GM19035 (cell line): ENCODE measurements around the gene PCDHGB1.
"Not testable (repeated sequence)": the region's sequence is repeated elsewhere in the genome, so short reads cannot be mapped to it uniquely, and the experiment has no call there.

Experiments used
- ATAC-seq: cut with Tn5 transposase; IDR thresholded peaks from one replicate; pipeline ENCODE4 v1.9.1; 2021; ENCODE audit not compliant: unreplicated experiment

Gene PCDHGB1

DNA sequence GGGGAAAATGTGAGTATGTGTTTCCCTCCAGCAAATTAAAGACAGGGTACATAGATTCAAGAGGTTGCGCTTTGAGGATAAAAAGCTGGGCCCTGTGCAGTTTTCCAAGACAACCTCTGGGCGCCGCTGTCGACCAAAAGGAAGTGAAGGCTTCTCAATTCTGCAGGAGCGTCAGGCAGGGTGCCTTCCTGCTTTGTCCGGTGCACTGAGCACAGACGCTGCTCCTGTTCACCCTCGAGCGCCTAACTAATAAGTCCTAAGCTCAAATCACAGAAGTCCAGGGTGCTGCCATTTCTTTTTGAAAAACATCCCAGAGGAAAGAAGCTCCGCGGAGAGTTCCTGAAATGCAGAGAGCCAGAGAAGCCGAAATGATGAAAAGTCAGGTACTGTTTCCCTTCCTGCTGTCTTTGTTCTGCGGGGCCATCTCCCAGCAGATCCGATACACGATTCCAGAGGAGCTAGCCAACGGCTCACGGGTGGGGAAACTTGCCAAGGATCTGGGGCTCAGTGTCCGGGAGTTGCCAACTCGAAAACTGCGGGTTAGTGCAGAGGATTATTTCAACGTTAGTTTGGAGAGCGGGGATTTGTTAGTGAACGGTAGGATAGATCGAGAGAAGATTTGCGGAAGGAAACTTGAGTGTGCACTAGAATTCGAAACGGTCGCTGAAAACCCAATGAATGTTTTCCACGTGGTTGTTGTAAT, at the start of gene PCDHGB1:
Gene PCDHGB1 (plus strand): TSS at position 183 of the 703 bp plus-strand sequence. CDS start 162 bp downstream, at position 345.
- peak; percentile 92 for ATAC-seq

DNA sequence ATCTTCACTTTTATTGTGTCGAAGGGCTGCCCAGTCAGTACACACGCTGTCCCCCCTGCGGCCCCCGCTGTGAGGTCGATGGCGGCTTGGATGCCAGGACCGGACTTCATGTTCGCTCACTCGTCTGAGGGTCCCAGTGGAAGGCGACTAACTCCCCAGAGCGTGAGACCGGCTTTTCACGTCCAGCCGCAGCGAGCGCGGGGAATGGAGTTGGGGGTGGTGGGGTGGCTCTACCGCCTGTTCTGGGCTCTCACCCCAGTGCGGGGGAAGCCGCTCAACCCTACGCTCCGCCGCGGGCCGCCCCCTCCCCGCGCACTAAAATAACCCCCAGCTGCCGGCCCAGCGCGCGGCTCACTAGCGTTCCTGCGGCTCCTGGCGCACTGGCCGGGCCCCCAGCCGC, 46.1 kb upstream of the PCDHGB1 start, which contains the start of gene SLC25A2:
Gene SLC25A2 (minus strand): TSS at position 294 of the 400 bp plus-strand sequence. CDS start 184 bp downstream, at position 110.
- ATAC-seq: no peak

DNA sequence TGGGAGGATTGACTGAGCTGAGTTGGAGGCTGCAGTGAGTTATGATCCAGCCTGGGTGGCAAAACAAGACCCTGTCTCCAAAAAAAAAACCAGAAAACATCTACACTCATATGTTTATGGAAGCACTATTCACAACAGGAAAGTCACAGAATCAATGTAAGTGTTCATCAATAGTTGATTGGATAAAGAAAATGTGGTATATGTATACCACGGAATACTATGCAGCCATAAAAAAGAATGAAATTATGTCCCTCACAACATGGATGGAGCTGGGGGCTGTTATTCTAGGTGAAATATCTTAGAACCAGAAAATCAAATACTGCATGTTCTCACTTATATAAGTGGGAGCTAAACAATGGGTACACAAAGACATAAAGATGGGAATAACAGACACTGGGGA, 43.3 kb upstream of the PCDHGB1 start:
- no peak for ATAC-seq

DNA sequence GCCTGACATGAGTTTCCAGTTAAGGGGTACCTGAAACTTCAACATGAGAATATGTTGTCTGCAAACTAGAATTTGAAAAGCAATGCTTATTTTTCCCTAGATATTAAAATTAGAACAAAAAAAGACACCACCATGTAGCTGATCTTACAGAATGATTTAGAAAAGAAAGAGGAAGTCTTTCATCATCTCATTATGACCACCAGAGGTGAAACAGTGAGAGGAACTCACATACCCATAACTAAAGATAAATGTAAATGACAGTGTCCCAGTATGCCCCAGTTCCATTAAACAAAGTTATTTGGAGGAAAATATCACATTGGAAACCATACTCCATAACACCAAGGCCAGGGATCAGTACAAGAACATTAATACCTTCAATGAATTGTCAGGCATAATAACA, 36.2 kb upstream of the PCDHGB1 start:
- ATAC-seq: no peak

DNA sequence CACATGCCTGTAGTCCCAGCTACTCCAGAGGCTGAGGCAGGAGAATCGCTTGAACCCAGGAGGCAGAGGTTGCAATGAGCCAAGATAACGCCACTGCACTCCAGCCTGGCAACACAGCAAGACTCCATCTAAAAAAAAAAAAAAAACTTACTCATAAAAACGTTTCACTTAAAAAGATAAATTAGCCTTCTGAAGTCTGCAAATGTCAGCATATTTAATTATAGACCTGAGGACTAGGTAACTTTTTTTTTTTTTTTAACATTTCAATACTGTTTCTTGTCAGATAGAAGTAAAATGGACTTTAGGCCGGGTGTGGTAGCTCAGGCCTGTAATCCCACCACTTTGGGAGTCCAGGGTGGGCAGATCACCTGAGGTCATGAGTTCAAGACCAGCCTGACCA, 32.9 kb upstream of the PCDHGB1 start:
- not testable (repeated sequence) for ATAC-seq

DNA sequence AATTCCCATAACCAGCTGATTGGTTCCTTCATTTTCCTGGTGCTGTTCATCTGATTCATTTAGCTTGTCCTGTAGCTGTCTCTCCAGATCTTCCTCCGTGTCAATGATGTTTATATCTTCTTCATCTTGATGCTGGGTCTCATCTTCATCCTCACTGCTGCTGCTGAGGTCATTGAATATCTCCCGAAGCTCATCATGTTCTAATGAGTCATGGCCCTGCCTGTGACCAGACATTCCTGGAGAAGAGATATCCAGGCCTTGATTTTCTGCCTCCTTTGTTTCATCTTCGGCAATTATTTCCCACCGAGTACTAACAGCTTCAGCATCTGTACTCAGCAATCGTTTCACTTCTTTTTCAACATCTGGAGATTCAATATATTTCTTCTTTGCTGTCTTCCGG, 30.7 kb upstream of the PCDHGB1 start:
- ATAC-seq: no peak

DNA sequence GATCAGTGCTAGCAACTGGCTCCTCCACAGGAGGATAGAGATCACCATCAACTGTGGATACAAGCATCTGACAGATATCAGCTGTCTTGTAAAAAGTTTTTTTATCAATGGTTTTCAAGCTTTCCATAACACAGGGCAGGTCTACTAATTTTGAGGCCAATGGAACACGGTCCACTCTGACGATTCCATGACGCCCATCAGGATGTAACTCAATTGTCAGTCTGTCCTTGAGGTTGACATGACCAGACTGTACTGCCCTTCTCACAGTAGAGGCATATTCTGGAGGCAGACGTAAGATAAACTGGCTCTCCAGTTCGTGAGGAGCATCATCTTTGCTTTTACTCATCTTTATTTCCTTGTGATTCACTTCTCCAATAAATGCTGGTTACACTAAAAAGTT, 30.2 kb upstream of the PCDHGB1 start:
- no peak for ATAC-seq

DNA sequence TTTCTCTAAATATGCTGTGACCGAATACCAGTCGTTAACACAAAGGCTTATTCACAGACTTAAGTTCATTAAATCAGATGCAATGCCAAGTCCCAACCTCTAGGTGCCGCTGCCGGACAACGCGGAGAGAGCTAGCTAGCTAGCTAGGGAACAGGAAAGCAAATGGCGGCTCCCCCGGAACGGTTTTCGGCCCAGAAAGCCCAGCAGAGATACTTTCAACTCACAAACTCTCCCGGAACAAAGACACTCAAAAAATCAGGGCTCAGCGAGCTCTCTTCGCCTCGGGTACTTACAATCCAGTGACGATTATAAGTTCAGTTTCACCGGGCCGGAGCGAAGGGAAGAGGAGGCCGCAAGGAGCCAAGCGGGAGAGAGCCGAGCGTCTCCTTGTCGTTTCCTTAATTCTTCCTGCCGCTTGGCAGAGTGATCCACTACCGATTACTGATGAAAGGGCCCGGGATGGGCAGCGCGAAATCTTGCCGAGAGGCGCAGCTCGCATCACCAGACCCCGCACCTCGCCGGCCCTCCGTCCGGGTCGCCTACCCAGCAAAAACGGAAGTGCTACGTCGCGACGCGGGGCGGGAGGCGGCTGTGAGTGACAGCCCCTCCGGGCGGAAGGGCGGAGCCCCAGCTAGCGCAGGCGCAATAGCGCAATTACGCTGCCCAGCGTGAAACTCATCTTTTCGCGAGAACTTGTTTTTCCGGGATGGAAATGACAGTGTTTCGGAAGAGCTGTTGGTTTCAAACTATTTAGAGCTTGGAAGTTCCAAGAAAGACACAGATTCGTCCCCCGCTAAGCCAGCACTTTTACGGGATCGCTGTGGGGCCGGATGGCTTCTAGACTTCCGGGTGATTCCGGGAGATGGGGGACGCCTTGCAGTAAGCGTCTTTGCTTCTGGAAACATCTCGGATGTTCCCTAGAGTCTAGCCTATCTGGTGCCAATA, 29.4 kb upstream of the PCDHGB1 start, which contains the start of gene TAF7:
Gene TAF7 (minus strand): TSS at position 560 of the 945 bp plus-strand sequence. CDS start 740 bp downstream, outside the sequence.
- peak; percentile 94 for ATAC-seq

DNA sequence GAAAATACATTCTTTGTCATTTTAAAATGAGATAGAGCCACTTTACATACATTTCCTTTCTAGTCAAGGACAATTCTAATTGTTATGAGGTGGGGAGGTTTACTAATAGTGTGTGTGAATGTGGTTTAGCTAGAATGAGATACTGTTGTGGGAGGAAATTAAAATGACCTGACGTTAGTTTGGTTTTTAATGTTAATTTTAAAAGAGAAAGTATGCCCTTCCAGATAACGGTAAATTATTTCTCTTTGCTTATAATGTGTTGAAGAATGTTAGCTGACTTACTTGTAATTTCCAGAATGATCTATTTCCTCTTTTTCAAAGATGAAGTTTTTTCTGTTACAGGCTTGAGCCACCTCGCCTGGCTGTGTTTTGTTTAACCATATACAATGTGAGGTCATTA, 27.6 kb upstream of the PCDHGB1 start:
- ATAC-seq: no peak

DNA sequence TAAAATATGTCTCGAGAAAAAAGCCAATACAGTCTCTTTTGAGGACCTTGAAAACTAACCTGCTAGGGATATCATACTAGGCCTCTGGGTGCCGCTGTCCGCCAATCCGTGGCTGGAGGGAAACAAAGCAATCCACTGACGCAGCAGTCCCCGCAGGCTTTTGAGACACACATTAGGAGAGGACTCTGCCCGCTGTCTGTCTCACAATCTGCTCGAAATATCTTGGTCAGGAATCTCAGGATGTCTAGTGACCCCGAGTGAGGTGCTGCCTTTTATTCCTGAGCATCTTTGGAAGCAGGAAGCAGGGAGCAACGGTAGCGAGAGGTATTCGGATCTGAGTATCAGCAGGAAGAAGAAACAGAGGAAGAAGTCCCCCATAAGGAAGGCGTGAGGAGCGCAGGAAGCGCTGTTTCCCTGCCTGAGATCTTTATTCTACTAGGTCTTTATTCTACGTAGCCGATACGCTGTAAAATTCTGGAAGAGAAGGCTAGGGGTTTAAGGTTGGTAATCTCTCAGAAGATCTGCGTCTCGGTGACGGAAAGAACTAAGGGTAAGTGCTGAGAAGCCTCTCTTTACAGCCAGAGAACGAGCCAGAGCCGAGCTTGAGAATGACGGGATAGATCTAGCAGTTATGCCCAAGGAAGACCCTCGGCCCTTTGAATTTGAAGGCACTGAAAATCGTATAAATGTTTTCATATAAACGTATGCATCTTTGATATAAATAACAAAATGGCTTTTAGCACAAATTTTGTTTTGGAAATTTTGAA, 23.6 kb upstream of the PCDHGB1 start:
- ATAC-seq: peak; percentile 92

DNA sequence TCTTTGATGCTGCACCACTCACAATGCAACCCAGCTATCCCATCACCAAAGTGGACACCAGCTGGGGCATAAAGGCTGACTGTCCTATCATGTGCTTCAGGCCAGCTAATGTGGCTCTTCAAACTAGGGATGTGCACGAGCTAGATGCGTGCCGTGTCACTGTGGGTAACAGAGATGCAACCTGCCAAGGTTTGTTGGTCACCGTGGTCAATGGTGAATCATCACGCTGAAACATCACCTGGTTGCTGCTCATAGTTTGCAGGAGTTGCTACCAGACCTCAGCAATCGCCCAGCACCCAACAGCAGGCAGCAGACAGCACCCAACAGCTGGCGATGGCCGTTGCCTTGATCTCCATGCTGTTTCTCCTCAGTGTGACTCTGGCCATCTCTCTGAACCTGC, 21.7 kb upstream of the PCDHGB1 start:
- no peak for ATAC-seq

DNA sequence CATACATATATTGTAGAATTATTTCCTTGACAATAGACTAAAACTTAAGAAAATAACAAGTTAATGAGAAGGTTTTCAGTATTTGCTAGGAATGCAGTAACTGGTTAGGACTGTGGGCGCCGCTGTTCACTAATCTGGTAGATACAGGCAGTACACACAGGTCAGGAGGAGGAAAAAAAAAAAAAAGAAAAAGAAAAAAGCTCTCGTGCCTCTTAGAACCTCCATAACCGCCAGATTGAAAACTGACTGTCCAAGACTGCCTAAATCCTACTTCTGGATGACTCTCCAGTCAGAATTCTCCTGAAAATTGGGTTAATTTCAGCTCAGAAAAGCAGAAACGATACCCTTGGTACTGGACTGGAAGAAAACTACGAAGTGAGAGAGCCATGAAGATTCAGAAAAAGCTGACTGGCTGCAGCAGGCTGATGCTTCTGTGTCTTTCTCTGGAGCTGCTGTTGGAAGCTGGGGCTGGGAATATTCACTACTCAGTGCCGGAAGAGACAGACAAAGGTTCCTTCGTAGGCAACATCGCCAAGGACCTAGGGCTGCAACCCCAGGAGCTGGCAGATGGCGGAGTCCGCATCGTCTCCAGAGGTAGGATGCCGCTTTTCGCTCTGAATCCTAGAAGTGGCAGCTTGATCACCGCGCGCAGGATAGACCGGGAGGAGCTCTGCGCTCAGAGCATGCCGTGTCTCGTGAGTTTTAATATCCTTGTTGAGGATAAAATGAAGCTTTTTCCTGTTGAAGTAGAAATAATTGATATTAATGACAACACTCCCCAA, 19.4 kb upstream of the PCDHGB1 start, which contains the start of gene PCDHGA1:
Gene PCDHGA1 (plus strand): TSS at position 216 of the 782 bp plus-strand sequence.
- ATAC-seq: no peak

DNA sequence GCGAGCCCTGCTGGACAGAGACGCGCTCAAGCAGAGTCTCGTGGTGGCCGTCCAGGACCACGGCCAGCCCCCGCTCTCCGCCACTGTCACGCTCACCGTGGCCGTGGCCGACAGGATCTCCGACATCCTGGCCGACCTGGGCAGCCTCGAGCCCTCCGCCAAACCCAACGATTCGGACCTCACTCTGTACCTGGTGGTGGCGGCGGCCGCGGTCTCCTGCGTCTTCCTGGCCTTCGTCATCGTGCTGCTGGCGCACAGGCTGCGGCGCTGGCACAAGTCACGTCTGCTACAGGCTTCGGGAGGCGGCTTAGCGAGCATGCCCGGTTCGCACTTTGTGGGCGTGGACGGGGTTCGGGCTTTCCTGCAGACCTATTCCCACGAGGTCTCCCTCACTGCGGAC, 17.3 kb upstream of the PCDHGB1 start:
- not testable (repeated sequence) for ATAC-seq

DNA sequence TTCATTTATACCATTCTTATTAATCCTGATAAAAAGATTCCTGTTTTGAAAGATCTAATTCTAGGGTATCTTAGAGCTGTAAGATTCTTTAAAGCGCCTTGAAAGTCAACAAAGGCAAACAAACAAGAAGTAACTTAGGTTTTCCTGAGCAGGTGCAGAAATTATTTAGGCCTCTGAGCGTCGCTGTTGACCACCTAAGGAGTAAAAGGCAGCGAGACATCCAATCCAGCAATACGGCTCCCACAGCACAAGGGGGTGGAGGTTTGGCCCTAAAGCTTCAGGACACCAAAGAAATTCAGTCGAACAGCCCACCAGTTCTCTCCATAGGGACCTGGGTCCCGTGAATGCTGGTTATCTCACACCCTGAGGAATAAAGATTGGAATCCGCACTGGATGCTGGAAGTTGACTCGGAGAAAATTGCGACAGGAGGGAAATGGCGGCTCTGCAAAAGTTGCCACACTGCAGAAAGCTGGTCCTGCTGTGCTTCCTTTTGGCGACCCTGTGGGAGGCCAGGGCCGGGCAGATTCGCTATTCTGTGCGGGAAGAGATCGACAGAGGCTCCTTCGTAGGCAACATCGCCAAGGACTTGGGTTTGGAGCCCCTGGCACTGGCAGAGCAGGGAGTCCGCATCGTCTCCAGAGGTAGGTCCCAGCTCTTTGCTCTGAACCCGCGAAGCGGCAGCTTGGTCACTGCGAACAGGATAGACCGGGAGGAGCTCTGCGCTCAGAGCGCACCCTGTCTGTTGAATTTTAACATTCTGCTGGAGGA, 11.2 kb upstream of the PCDHGB1 start, which contains the start of gene PCDHGA2:
Gene PCDHGA2 (plus strand): TSS at position 223 of the 769 bp plus-strand sequence.
- no peak for ATAC-seq

DNA sequence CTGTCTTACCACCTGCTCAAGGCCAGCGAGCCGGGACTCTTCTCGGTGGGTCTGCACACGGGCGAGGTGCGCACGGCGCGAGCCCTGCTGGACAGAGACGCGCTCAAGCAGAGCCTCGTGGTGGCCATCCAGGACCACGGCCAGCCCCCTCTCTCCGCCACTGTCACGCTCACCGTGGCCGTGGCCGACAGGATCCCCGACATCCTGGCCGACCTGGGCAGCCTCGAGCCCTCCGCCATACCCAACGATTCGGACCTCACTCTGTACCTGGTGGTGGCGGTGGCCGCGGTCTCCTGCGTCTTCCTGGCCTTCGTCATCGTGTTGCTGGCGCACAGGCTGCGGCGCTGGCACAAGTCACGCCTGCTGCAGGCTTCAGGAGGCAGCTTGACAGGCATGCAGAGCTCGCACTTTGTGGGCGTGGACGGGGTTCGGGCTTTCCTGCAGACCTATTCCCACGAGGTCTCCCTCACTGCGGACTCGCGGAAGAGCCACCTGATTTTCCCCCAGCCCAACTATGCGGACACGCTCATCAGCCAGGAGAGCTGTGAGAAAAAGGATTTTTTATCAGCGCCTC, 9.0 kb upstream of the PCDHGB1 start:
- not testable (repeated sequence) for ATAC-seq

DNA sequence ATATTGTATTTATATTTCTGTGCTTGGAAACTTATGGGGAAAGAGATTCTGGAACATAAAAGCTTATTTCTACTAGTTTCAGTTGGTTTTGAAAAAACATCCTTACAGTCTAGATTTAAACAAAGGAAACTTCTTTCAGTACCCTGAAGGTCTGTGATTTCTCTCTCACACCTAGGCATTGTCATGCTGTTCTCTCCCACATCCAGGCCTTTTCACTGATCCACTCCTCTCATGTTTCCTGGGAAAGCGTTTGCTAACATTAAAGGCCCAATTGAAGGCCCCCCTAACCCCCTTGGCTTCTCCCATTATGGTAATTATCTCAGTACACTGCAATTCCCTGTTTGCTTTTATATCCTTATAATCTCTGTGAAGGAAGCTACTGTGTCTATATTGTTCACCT, 7.1 kb upstream of the PCDHGB1 start:
- ATAC-seq: no peak

DNA sequence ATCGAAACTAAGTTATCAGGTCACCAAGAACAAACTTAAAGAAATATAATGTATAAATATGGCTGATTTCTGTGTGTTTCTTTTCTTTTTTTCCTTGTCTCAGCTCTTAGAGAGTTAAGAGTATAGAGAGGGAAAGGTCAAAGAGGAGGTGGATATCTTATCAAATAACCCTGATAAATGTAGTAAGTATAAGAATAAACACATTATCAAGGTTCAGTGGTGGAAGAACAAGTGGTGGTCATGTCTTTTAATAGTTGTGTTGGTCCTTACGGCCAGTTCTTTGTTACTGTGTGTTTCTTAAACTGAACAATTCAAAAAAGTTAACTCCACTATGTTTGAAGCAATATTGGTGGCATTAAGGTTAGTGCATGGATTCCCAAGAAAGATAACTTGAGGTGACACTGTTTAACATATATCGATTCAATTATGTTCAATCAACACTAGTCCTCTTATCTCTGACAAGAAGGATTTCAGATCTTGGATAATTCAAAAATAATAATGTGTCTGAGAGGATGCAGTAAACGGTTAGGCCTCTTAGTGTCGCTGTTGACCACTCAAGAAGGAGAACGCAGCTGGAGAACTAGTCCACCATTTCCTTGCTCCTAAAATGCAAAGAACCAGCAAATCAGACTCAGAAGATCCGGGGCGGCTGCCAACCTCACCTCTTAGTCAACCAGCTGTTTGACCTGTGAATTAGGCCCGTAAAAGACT, 6.5 kb upstream of the PCDHGB1 start, which contains the start of gene PCDHGA3:
Gene PCDHGA3 (plus strand): TSS at position 588 of the 711 bp plus-strand sequence. CDS start 205 bp downstream, outside the sequence.
- ATAC-seq: no peak

DNA sequence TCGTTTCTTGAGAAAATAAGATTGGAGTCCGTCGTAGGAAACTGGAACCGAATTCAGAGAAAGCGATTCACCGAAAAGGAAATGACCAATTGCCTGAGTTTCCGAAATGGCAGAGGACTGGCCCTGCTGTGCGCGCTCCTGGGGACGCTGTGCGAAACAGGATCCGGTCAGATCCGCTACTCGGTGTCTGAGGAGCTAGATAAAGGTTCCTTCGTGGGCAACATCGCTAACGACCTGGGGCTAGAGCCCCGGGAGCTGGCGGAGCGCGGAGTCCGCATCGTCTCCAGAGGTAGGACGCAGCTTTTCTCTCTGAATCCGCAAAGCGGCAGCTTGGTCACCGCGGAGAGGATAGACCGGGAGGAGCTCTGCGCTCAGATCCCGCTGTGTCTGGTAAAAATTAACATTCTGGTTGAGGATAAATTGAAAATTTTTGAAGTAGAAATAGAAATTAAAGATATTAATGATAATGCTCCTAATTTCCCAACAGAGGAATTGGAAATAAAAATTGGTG, 5.9 kb upstream of the PCDHGB1 start:
- ATAC-seq: no peak
